NK-92 (cell line): ENCODE data around the gene SPAST.
"Not testable (repeated sequence)": the region's sequence is repeated elsewhere in the genome, so short reads cannot be mapped to it uniquely, and the experiment has no call there.

Source experiments
- DNase-seq: peaks from one replicate; lab custom pipeline; 2025; ENCODE audit not compliant: unreplicated experiment; lab: John Stamatoyannopoulos, UW

Gene SPAST

GRCh38 chr2:32063310-32064020 is at the start of gene SPAST:
SPAST (plus strand) TSS chr2:32063556; CDS start chr2:32063832, 276 bp downstream.
- peak; percentile 79 for DNase-seq

GRCh38 chr2:32018789-32019482 is 44.4 kb upstream of the SPAST start:
- DNase-seq, result not testable (repeated sequence)

- DNase-seq, result not testable (repeated sequence)
Observed at GRCh38 chr2:32034198-32034887, 29.0 kb upstream of the SPAST start.

GRCh38 chr2:32039447-32040219 is 23.7 kb upstream of the SPAST start, which contains the start of gene DPY30:
DPY30 (minus strand) TSS chr2:32039805; CDS start chr2:32039456, 349 bp downstream.
- DNase-seq, result peak; percentile 35

GRCh38 chr2:32043561-32043960 is 19.8 kb upstream of the SPAST start:
- DNase-seq, result no peak

GRCh38 chr2:32051836-32052439 is 11.4 kb upstream of the SPAST start:
- DNase-seq, result no peak

GRCh38 chr2:32054583-32054982 is 8.8 kb upstream of the SPAST start:
- DNase-seq, result not testable (repeated sequence)

GRCh38 chr2:32058130-32058529 is 5.2 kb upstream of the SPAST start:
- DNase-seq, result no peak

GRCh38 chr2:32060266-32060665 is 3.1 kb upstream of the SPAST start:
- DNase-seq, result no peak

GRCh38 chr2:32061430-32061829 is 1.9 kb upstream of the SPAST start:
- DNase-seq, result no peak

GRCh38 chr2:32061973-32062861 is 1.1 kb upstream of the SPAST start:
- DNase-seq, result no peak

GRCh38 chr2:32064021-32064601 is 755 bp downstream of the SPAST start:
- no peak for DNase-seq

- no peak for DNase-seq
Observed at GRCh38 chr2:32064713-32065112, 1.4 kb downstream of the SPAST start.

GRCh38 chr2:32067549-32067948 is 4.2 kb downstream of the SPAST start:
- no peak for DNase-seq

- no peak for DNase-seq
Observed at GRCh38 chr2:32074134-32074506, 10.8 kb downstream of the SPAST start.

- no peak for DNase-seq
Observed at GRCh38 chr2:32095671-32096070, 32.3 kb downstream of the SPAST start.

GRCh38 chr2:32108111-32108510 is 44.8 kb downstream of the SPAST start:
- DNase-seq, result no peak

GRCh38 chr2:32118055-32118454 is 54.7 kb downstream of the SPAST start:
- DNase-seq, result no peak

GRCh38 chr2:32119161-32119560 is 55.8 kb downstream of the SPAST start:
- DNase-seq, result no peak
